Mesendoderm (in vitro differentiated cells): ENCODE data around the gene GPR132. TPM values are rescaled to one million over a fixed set of nuclear protein-coding genes. Genes with fewer than 3 reads are reported as not detected.

Experiments
- small RNA-seq: library from polyadenylated mRNA; stranded (forward); fragments of <200 nt; extraction: miRNeasy Mini kit (QIAGEN cat#:217004); gene quantifications from one replicate; pipeline ENCODE3, GENCODE V24; 2013; ENCODE audit not compliant: insufficient read depth

GPR132 gene

Small RNA genes within 50 kb of the gene (small RNA-seq; reads per million reads assigned to genes)
- gene AL512356.2: not detected
